Progenitor cell of endocrine pancreas (in vitro differentiated cells): ENCODE measurements around the gene ATP2A3. TPM values are rescaled to one million over a fixed set of nuclear protein-coding genes. Genes with fewer than 3 reads are reported as not detected.
A peak's percentile ranks its signal among the peaks of the same experiment; 100 is the strongest.

ENCODE experiments used
- DNase-seq: peaks from one replicate; pipeline ENCODE4 v3.0.0; 2021; ENCODE audit warnings: low spot score; ENCODE audit not compliant: unreplicated experiment
- H3K27ac Mint-ChIP-seq: 2 replicates; pipeline ENCODE4 v1.8.0; 2021; ENCODE audit warnings: mild to moderate bottlenecking, moderate library complexity, mixed read lengths
- H3K27me3 Mint-ChIP-seq: 2 replicates; pipeline ENCODE4 v1.8.0; 2021; ENCODE audit warnings: mixed read lengths
- H3K36me3 Mint-ChIP-seq: 2 replicates; pipeline ENCODE4 v1.8.0; 2022; ENCODE audit warnings: mixed read lengths; ENCODE audit not compliant: insufficient read depth
- H3K4me1 Mint-ChIP-seq: 2 replicates; pipeline ENCODE4 v1.8.0; 2021; ENCODE audit warnings: low read depth, mixed read lengths
- H3K4me3 Mint-ChIP-seq: 2 replicates; pipeline ENCODE4 v1.8.0; 2021; ENCODE audit warnings: low read depth, mild to moderate bottlenecking, moderate library complexity, mixed read lengths
- H3K9me3 Mint-ChIP-seq: 2 replicates; pipeline ENCODE4 v1.8.0; 2021; ENCODE audit warnings: low read depth, mixed read lengths
- total RNA-seq: library from RNA; stranded (reverse); gene quantifications from 2 replicates; pipeline ENCODE4 v1.2.1, GENCODE V29; 2021
- TF ChIP-seq, protein P1 (sequence below): fragments of 200-600 bp; sonication (generic); IDR thresholded peaks from one replicate; pipeline ENCODE4 v1.5.0; 2021; ENCODE audit warnings: antibody characterized with exemption, mild to moderate bottlenecking; ENCODE audit not compliant: unreplicated experiment

Gene ATP2A3
- total RNA-seq, 1 donor from 2014 or later = 59.2 TPM

GRCh38 chr17:3880983-3881382 lies 83.3 kb downstream of the ATP2A3 start:
- H3K27me3 Mint-ChIP-seq = no peaks in the 10 kb centered on the region
- TF ChIP-seq, protein P1, sequence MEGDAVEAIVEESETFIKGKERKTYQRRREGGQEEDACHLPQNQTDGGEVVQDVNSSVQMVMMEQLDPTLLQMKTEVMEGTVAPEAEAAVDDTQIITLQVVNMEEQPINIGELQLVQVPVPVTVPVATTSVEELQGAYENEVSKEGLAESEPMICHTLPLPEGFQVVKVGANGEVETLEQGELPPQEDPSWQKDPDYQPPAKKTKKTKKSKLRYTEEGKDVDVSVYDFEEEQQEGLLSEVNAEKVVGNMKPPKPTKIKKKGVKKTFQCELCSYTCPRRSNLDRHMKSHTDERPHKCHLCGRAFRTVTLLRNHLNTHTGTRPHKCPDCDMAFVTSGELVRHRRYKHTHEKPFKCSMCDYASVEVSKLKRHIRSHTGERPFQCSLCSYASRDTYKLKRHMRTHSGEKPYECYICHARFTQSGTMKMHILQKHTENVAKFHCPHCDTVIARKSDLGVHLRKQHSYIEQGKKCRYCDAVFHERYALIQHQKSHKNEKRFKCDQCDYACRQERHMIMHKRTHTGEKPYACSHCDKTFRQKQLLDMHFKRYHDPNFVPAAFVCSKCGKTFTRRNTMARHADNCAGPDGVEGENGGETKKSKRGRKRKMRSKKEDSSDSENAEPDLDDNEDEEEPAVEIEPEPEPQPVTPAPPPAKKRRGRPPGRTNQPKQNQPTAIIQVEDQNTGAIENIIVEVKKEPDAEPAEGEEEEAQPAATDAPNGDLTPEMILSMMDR = no peak
- peaks cover 2% of the 10 kb centered on the region for H3K4me1 Mint-ChIP-seq
- H3K27ac Mint-ChIP-seq = no peak overlapping the region
- DNase-seq = no peak
- H3K9me3 Mint-ChIP-seq = no peaks in the 10 kb centered on the region
- H3K36me3 Mint-ChIP-seq = no peaks in the 10 kb centered on the region
- H3K4me3 Mint-ChIP-seq = no peak overlapping the region

- DNase-seq = no peak
- H3K36me3 Mint-ChIP-seq = no peaks in the 10 kb centered on the region
- H3K4me3 Mint-ChIP-seq = no peak overlapping the region
- peaks cover 2% of the 10 kb centered on the region for H3K4me1 Mint-ChIP-seq
- TF ChIP-seq, protein P1 = no peak
- peak overlapping the region; percentile 46 for H3K27ac Mint-ChIP-seq
- no peaks in the 10 kb centered on the region for H3K27me3 Mint-ChIP-seq
- H3K9me3 Mint-ChIP-seq = no peaks in the 10 kb centered on the region
Measured at GRCh38 chr17:3879591-3880417, 84.4 kb downstream of the ATP2A3 start.

- Mint-ChIP-seq H3K9me3 (no peaks in the 10 kb centered on the region), H3K36me3 (no peaks in the 10 kb centered on the region), H3K27ac (peak overlapping the region; percentile 46), H3K4me3 (no peak overlapping the region), H3K4me1 (peaks cover 2% of the 10 kb centered on the region), H3K27me3 (no peaks in the 10 kb centered on the region)
- DNase-seq = no peak
- TF ChIP-seq, protein P1 = no peak
Measured at GRCh38 chr17:3879186-3879585, 85.1 kb downstream of the ATP2A3 start.

GRCh38 chr17:3877220-3877619 lies 87.0 kb downstream of the ATP2A3 start:
- H3K4me3 Mint-ChIP-seq = no peak overlapping the region
- H3K36me3 Mint-ChIP-seq = peaks cover 7% of the 10 kb centered on the region
- H3K27ac Mint-ChIP-seq = no peak overlapping the region
- TF ChIP-seq, protein P1 = no peak
- no peaks in the 10 kb centered on the region for H3K27me3 Mint-ChIP-seq
- no peaks in the 10 kb centered on the region for H3K9me3 Mint-ChIP-seq
- H3K4me1 Mint-ChIP-seq = peaks cover 2% of the 10 kb centered on the region
- no peak for DNase-seq

- Mint-ChIP-seq H3K27me3 (no peaks in the 10 kb centered on the region), H3K36me3 (peaks cover 8% of the 10 kb centered on the region), H3K4me1 (peaks cover 2% of the 10 kb centered on the region), H3K4me3 (no peak overlapping the region), H3K27ac (no peak overlapping the region), H3K9me3 (no peaks in the 10 kb centered on the region)
- DNase-seq = no peak
- TF ChIP-seq, protein P1 = no peak
Measured at GRCh38 chr17:3875317-3875716, 88.9 kb downstream of the ATP2A3 start.

Other genes starting within 250 kb of the ATP2A3 start
- gene HASPIN, start 240.5 kb downstream of the ATP2A3 start, total RNA-seq = 8.5 and 8.6 TPM in 2 replicates
- gene ITGAE, start 163.2 kb downstream of the ATP2A3 start, total RNA-seq = 28.0 and 29.0 TPM in 2 replicates
- gene NCBP3, start 118.2 kb downstream of the ATP2A3 start, total RNA-seq = 90.4 and 90.9 TPM in 2 replicates
- 3.3 and 3.6 TPM in 2 replicates for gene CAMKK1, start 71.4 kb downstream of the ATP2A3 start, total RNA-seq
- 0.19 and 0.60 TPM in 2 replicates for gene P2RX1, start 48.0 kb downstream of the ATP2A3 start, total RNA-seq
- 36.4 and 39.2 TPM in 2 replicates for gene ZZEF1, start 178.6 kb upstream of the ATP2A3 start, total RNA-seq
- gene CYB5D2, start 178.8 kb upstream of the ATP2A3 start, total RNA-seq = 10.7 and 13.0 TPM in 2 replicates